GM04503 (cell line): ENCODE measurements around the gene RAB3C.

Experiments used
- DNase-seq: peaks from one replicate; pipeline ENCODE4 v3.0.0-alpha.2; 2012; ENCODE audit warnings: low read depth

Gene RAB3C

DNA sequence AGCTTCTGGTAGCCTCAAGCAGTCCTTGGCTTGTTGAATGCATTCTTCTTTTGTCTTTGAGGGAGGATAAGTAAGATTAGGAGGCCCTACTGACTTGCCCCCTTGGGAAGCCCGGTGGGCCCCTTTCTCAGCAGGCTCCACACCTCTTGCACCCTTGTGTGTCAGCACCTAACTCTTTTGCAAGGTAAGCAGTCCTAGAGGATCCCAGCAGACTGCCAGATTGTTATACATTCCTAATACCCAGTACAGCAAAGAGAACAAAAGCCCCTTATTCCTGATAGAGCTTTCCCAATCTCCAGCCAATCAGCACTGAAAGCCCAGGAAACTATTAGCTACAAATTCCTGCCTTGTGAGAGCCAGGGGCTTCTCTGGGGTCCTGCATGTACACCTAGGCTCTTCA is 152.8 kb downstream of the RAB3C start:
- no peak for DNase-seq

DNA sequence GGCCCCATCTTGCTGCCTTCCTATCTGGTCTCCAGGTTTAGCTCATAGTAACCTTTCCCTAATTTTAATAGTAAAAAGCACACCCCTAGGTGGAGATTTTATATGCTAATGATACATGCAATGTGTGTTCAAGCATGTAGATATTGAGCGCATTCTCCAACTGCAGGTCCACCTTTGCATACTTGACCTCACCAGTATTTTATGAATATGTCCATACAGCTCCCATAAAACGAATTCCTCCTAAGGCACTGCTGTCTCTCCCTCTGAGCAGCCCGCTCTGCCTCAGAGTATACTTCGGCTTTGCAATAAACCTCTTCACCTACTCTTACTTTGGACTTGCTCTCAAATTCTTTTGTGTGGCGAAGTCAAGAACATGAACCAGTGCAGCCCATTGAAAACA is 153.3 kb downstream of the RAB3C start:
- no peak for DNase-seq

DNA sequence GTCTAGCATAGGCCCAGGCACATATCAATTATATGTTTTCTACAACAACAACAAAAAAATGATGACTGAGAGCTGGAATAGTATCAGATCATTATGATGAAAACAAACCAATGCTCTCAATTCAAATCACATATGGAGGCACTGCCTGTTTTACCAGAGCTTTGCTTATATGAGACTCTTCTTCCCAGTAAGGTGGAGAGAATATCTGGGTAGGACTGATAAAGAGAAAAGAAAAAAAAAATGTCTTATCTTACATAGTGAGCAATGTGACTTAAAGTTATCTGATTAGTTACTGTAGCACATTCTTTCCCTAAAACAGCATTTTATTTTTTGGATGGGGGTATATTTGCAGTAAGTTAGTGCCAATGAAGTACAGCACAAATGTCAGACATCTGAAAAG is 154.8 kb downstream of the RAB3C start:
- no peak for DNase-seq

DNA sequence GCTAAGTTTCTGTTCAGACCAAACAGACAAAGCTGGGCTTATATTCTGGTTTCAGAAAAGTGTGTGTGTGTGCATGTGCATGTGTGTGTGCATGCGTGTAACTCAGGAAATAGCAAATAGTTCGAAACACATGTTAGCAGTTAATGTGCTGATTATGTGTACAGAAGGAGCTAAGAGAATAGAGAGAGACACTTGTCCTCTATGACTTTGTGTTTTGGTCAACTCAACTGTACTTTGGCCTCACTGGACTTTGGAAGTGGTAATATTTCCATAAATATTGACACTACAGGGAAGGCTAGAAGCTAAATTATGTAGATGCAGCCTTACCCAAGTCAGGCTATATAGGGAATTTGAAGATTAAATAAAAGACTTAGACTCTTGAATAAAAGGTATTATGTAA is 155.5 kb downstream of the RAB3C start:
- DNase-seq, result no peak

DNA sequence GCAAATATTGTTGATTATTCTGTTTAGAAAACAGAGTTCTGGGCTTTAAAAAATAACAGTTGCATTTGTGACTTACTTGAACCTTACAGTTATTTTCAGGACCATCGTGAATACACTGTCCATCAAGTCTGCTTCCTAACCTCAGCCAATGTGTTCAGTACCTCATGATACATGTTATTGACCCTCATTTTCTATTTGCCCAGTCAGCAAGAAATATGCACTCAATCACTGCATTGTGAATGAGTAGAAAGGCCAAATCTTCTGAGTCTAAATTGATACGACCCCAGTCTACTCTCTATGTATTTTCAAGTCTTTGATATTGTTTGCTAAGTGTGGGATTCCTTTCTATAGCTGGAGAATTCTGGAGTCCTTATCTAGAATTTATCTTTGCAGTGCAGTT is 156.2 kb downstream of the RAB3C start:
- no peak for DNase-seq

DNA sequence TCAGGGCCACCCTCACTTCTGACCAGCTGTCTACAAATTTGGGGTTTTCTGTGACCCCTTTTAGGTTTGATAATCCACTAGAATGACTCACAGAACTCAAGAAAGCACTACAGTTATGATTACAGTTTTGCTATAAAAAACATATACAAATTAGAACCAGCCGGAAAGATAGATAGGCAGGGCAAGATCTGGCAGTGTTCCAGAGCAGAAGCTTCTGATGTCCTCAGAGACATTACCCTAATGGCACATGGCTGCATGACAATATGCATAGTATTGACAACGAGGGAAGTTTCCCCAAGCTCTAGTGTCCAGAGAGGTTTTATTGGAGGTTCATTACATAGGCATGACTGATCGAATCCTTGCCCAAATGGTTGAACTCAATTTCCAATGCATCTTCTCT is 158.1 kb downstream of the RAB3C start:
- no peak for DNase-seq

DNA sequence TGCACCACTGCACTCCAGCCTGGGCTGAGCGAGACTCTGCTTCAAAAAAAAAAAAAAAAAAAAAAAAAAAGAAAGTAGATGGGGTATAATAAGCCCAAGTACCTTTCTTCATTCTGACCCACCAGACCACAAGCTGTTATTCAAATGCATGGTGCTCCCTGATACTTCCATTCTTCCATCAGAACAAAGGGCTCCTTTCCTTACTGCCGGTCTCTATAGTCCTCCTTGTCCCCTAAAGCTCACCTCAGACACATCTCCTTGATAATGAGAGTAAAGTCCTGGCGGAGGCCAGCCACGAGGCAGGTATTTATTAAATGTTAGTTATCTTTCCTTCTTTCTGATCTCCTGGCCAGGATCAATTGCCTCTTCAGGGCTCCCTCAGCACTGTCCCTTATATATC is 162.5 kb downstream of the RAB3C start:
- DNase-seq, result no peak

DNA sequence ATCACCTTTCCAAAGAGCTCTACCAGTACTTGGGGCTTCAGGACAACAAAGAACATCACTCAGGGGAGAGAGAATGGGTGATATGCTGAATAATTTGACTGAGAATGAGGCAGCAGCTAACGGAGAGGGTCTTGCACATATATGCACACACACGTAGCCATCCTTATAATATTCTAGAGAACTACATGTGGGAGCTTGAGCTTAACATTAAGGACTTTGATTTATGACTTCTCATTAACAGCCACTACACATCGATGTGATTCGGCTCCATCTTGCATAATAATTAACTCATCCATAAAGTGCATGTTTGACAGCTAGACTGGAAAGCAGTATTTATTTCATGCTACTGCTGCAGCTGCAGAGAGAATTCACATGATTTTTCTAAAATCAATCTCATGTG is 163.4 kb downstream of the RAB3C start:
- DNase-seq, result no peak

DNA sequence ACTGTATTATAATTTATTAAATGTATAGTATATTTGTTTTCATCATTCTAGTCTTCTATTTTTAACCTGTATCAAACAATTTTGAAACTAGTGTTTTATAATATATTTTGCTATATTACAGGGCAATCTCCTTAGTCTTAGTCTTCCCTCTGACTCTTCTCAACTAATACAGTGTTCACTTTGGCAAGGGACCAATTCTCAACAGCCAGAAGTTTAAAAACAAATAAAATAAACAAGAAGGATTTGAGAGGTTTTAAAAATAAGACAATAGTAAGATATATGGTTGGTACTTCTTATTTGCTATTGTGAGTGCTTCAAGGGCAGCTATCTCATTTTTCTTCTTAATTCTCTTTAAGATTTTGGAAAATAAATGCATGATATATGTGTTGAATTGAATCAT is 167.2 kb downstream of the RAB3C start:
- no peak for DNase-seq

DNA sequence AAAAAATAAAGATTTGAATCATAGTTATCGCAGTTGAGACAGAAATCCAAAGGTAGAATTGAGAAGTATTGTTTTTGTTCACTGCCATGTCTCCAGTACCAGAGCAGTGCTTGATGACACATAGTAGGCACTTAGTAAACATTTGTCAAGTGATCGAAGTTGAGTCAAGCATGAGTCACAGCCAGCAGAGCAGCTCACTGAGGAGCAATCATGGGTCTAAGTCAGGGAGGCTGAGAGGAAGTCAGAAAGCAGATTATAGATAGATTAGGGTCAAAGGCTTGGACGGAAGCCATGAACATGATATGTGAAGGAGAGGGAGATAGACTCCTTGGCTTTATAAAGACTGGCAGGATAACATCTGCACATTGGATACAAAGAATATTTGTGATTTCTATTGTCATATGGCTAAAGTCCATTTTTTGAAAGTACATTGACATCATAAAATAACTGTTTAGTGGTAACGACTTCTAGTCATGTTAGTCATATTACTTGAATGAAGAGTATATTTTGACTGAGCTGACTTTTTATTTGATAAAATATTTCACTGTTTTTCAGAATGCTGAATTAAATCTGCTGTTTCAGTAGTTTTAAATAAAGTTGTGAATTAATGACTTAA is 168.5 kb downstream of the RAB3C start:
- DNase-seq, result no peak

DNA sequence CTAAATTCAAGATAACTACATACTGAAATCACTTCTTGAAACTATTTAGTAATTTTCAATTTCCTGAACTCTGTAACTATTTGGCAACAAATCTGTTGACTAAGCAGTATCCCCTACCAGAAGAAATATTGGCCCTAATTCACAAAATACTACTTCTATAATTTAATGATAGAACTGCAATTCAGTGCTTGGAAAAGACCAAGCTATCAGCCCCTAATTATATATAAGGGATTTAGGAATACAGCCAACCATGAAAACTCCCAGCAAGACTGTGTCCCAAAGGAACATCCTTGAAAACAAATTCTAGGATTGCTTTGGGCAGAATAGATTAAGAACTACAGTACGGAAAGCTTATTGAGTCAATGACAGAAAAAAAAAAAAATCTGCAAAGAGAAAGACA is 169.2 kb downstream of the RAB3C start:
- no peak for DNase-seq

DNA sequence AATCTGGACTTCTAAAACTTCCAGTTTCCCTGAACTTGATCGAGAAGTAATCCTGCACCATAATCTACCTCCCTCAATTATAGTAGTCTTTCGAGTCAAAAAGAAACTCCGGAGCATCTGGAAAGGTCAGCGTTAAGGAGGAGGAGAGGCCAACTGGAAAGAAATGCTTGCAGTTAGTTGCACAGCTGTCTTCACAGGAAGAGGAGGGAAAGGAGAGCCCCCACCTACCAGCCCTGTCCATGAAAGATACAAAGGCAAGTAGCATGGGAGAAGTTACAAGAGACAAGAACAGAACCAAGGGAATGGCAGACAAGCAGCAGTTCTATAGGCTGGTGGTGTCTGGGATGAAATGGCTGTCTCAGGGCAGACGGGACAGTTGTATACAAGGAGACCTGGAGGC is 170.6 kb downstream of the RAB3C start:
- no peak for DNase-seq

DNA sequence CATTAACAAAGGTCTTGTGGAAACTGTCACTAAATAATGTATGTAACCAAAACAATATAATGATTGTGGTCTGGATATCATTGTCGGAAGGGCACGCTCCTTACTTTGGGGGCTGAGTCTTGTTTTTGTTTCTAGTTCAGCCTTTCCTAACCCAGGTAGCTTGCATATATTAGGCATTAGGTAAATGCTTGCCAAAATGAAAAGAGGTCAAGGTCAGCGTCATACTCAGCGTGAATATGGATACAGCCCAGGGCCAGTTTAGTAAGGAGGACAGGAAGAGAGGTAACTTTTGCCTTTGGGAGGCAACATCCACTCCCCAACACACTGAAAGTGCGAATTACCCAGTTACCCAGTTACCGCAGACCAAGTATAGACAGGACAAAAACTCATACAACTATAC is 171.4 kb downstream of the RAB3C start:
- DNase-seq, result no peak

DNA sequence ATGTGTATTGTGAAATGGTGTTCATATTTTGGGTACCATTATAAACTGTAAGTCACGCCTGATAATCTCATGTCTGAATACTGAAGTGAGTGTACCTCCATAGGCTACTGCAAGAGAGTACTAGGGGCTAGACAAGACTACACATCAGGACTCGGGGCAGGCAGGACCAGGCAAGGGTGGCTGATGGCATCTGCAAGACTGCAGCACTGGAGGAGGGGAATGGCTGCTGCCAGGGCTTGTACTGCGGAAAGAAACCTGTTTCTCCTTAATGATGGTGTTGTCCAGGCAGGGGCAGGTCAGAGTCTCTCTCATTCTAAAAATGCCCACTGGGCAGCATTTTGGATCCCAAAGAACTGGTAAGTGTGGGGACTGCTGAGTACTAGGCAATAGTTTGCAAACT is 172.5 kb downstream of the RAB3C start:
- DNase-seq, result no peak

DNA sequence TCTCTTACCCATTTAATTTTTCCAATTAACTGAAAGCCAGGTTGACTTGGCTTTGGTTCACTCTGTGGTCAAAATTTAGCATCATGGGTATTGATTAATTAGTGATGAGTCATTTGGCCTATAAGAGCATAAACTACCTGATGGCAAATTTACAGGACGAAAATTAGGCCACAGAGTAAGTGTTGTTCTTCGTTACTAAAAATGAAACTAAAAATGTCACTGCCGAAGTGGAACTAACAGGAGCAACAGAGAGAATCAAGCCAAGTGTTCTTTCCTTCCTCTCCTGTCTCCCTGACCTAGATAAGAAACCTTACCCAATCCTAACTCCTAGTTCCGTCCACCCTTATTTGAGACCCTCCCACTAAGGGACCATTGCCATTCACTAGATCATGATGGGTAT is 176.9 kb downstream of the RAB3C start:
- DNase-seq, result no peak

DNA sequence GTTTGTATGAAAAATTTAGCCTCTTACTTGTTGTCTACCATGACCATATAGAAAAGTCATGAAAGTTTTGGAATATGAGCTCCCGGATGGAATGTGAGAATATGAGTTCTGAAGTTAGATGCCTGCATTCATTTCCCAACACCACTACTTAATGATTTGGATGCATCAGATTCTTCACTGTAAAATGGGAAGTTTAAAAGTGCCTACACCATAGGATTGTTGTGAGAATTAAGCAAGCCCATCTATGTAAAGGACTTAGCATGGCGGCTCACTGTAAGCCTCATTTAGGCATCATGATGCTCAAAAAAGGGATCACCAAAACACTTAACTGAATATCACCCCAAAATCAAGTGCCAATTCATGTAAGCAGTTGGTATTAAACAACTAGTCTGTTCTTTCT is 177.3 kb downstream of the RAB3C start:
- no peak for DNase-seq

DNA sequence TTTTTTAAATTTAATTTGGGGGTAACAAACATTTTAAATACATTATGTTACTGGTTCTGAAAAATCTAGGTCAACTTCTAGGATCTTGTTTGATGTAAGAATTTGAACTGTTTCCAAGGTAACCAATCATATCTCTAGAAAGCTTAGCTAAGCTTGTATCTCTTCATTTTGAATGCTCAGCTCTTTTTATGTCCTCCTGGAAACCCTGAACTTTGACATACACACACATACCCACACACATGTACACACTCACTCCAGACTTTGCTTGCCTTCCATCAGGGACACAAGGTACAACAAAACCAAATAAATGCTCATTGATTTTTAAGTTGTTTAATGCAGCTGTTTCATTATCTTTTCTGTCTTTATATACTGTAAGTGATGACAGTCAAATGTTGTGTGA is 178.5 kb downstream of the RAB3C start:
- no peak for DNase-seq

DNA sequence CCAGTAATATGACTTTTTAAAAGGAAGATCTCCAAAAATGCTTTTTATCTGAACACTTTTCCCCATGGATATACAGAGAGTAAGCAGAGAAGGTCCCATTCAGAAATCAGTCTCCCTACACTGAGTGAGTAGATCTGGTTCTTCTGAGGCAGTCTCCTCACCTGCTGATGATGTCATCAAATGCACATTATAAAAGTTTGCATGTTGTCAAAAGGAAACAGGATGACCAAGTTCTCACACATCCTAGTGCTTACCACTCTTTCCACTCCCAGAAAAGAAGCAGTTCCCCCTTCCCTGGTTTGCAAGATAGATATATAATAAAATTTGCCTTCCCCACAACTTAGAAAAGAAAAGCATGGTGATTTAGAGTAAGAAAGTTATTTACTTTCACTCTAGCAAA is 180.5 kb downstream of the RAB3C start:
- no peak for DNase-seq

DNA sequence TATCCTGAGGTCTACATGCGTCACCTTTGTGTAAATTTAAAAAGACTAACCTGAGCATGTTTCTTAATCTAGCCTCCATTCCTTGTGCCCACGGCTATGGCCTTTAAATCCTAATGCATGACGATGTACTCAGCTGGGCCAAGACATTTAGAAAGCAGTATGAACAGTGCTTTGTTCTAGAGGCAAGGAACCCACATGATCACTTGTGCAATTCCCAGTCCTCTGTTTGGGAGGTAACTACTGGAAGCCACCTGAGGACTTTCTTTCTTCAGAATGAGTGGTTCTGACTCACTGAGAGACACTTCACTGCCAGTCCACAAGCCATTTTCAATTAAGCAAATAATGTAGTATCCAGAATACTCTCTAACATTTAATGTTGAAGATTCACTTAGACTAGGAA is 181.3 kb downstream of the RAB3C start:
- no peak for DNase-seq

DNA sequence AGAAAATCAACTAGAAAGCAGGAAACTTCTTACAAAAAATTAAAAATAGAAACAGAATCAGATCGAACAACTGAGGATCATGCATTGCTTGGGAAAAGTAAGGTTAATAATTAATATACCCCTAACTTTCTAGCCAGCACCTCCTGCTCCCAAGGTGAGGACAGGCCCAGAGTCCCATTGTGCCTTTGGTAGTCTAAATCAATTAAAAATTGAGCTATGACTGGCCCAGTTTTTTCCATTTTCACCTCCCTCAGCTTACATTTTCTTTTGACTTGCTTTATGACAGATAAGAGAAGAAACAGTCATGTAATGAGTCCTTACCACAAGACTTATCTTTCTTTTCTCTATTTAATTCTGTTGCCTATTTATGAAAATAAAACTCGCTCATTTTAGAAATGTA is 182.2 kb downstream of the RAB3C start:
- DNase-seq, result no peak

DNA sequence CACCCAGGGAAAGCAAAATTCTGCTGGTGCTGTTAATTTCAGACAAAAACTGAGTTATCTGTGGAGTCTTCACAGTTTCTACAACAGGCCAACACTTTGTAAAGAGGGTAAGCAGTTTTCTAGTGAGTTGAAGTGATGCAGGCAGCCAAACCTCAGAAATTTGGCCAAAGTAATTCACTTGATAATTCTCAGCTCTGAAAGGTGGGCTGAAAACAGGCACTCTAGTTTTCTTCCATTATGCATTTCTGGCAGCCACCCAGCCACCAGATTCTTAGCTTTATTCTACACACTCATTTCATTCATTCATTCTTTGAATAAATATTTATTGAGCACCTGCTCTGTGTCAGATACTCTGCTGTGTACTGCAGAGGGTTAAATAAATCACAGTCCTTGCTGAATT is 184.2 kb downstream of the RAB3C start:
- no peak for DNase-seq

DNA sequence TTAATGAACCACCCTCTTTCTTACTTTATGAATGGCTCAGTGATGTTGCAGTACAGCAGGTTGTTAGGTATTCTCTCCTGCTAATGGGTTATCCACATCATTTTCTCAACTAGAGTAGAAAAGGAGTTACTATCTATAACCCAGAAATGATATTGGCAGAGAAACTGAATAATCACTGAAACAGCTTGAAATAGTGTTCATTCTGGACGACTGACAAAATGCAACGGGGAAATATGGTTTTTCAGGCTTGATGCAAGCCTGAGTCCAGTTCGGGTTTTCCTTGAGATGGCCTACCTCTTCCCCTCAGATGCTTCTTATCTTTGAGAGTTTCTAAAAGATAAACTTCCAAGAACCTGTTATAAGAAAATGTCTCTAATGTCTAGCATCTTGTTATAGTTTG is 187.3 kb downstream of the RAB3C start:
- DNase-seq, result no peak

DNA sequence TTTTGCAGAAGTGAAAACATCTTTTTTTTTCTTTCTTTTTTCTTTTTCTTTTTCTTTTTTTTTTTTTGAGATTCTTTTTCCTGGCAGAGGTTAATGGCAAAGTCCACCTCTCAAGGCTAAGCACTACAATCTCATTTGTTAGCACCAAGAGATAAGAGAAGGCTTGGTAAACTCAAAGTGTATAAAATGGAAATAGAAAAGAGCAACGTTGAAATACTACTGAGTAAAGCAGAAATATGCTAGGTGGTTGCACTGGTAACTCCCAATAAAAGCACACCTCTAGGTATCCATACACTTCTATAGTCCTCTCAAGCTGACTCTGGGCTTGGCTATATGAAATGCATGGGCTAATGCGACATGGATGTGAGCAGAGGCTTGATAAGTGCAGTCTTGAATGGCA is 188.9 kb downstream of the RAB3C start:
- DNase-seq, result no peak

DNA sequence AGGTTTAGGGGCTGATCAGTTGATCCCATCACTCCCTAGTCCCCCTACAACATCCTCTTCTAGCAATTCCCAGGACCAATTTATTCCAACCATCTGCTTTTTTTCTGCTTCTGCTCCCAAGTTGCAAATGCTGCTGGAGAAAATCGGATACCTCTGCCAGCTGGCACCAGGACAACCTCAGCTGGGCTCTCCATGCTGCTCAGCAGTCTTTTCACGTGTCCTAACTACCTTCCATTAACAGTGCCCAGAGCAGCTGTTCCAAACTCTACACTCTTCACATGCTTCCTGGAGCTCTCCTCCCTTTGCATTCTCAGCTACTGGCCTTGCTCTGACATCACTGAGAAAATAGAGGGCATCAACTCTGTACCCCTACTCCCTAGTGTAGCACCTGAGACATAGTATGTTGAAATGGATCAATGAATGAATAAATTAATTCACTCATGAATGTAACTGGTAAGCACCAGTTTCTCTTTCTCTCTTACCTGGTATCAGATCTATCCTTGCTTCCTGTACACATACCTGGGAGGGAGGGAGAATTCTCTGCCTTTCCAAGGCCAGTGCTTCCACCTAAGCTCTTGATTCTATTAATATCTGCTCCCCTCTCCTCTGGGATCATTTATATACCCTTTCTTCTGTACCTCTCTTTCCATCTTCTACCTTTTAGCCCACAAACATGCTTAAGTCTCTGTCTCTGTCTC is 191.0 kb downstream of the RAB3C start:
- no peak for DNase-seq
